GM10266 (cell line): ENCODE results near the gene KRT24.
"Not testable (repeated sequence)": the region's sequence is repeated elsewhere in the genome, so short reads cannot be mapped to it uniquely, and the experiment has no call there.

Experiments used
- DNase-seq: peaks from one replicate; pipeline ENCODE4 v3.0.0; 2012; ENCODE audit errors: extremely low spot score
- TF ChIP-seq, protein P1 (sequence below): IDR thresholded peaks from 2 replicates; pipeline ENCODE4 v1.5.1; 2012; ENCODE audit warnings: mild to moderate bottlenecking, low read depth; ENCODE audit not compliant: control insufficient read depth, insufficient read depth; ENCODE audit errors: missing control alignments

KRT24 gene

DNA sequence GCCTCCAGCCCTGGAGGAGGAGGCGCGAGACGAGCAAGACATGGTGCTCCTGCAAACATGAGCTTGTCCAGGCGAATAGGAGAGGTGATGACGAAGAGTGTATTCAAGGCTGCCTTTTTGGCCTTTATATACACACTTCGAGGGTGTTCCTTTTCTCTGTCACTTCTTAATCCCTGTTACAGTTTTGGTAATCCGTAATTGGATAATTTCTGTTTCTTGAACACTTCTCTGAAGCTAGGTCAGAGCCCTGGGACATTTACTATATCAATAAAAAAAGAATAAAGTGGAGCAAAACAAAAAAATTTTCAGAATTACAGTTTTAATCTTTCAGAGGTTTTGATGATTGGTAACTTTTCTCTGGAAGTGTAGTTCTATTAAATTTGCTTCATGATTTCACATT lies at the start of gene KRT24:
KRT24 (minus strand) TSS at position 101 of the 400 bp plus-strand sequence; CDS start at position 42, 59 bp downstream.
- TF ChIP-seq, protein P1, sequence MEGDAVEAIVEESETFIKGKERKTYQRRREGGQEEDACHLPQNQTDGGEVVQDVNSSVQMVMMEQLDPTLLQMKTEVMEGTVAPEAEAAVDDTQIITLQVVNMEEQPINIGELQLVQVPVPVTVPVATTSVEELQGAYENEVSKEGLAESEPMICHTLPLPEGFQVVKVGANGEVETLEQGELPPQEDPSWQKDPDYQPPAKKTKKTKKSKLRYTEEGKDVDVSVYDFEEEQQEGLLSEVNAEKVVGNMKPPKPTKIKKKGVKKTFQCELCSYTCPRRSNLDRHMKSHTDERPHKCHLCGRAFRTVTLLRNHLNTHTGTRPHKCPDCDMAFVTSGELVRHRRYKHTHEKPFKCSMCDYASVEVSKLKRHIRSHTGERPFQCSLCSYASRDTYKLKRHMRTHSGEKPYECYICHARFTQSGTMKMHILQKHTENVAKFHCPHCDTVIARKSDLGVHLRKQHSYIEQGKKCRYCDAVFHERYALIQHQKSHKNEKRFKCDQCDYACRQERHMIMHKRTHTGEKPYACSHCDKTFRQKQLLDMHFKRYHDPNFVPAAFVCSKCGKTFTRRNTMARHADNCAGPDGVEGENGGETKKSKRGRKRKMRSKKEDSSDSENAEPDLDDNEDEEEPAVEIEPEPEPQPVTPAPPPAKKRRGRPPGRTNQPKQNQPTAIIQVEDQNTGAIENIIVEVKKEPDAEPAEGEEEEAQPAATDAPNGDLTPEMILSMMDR = no peak

DNA sequence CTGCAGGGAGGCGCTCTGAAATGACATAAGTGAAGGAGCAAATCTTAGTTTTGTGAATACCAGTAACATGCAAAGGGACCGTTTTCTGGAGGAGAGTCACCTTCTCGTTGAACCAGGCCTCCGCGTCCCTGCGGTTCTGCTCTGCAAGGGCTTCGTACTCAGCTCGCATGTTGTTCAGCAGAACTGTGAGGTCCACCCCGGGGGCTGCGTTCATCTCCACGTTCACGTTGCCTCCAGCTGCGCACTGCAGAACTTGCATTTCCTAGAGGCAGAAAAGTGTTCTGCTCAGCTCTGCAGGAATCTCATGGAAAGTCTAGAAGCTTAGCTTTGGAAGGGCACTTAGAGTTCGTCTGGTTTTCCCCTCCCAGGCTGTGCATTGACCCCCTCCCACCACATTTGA lies 47.5 kb upstream of the KRT24 start:
- TF ChIP-seq, protein P1 = no peak
- no peak for DNase-seq

More for the DNA sequence above, at the start of gene KRT24:
- no peak for DNase-seq

GRCh38 chr17:40750391-40750790 lies 46.8 kb upstream of the KRT24 start:
- TF ChIP-seq, protein P1 = no peak
- no peak for DNase-seq

DNA sequence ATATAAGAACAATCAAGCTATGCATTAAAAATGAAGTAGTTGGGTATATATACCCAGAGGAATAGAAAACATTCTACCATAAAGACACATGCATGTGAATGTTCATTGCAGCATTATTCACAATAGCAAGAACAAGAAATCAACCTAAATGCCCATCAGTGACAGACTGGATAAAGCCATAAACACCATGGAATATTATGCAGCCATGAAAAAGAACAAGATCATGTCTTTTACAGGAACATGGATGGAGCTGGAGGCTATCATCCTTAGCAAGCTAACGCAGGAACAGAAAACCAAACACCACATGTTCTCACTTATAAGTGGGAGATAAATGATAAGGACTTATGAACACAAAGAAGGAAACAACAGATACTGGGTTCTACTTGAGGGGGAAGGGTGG lies 45.1 kb upstream of the KRT24 start:
- DNase-seq = not testable (repeated sequence)

GRCh38 chr17:40738553-40738952 lies 35.0 kb upstream of the KRT24 start:
- TF ChIP-seq, protein P1 = no peak
- DNase-seq = no peak

- TF ChIP-seq, protein P1 = no peak
- DNase-seq = no peak
Measured at GRCh38 chr17:40735016-40735415, 31.5 kb upstream of the KRT24 start.

GRCh38 chr17:40734018-40734417 lies 30.5 kb upstream of the KRT24 start:
- TF ChIP-seq, protein P1 = no peak
- no peak for DNase-seq

- DNase-seq = no peak
- TF ChIP-seq, protein P1 = no peak
Measured at GRCh38 chr17:40730970-40731369, 27.4 kb upstream of the KRT24 start.
